B cell (primary cell): ENCODE results near the gene INA.

ENCODE experiments used
- CTCF ChIP-seq: fragments of 200-600 bp; IDR thresholded peaks from one replicate; pipeline ENCODE4 v1.8.0; 2022; ENCODE audit warnings: antibody characterized with exemption, mild to moderate bottlenecking
- EZH2 ChIP-seq: IDR thresholded peaks from 2 replicates; pipeline ENCODE4 v1.6.1; 2012; ENCODE audit warnings: borderline replicate concordance, low read depth, mild to moderate bottlenecking, moderate library complexity, low read length; ENCODE audit not compliant: insufficient read depth, poor library complexity, severe bottlenecking

GRCh38 chr10:103257812-103258211 is 19.1 kb upstream of the INA start:
- TF ChIP-seq CTCF (no peak), EZH2 (no peak)
